Pancreas (tissue), 10 donors: Measurements from ENCODE around the gene VPS51. TPM values are rescaled to one million over a fixed set of nuclear protein-coding genes. Genes with fewer than 3 reads are reported as not detected.
"Not testable (repeated sequence)": the region's sequence is repeated elsewhere in the genome, so short reads cannot be mapped to it uniquely, and the experiment has no call there.

Experiments
- ATAC-seq, 4 donors: fragments of 200-7000 bp; cut with Tn5 transposase; one replicate each; pipeline versions ENCODE4 v1.8.0 to v1.9.1; 2020; ENCODE audit warnings: mild to moderate bottlenecking in 4 of 4, moderate library complexity in 4 of 4
- DNase-seq, 6 donors: peaks; one replicate each; pipeline ENCODE4 v3.0.0-alpha.2; 2020
- FAIRE-seq: peaks from 2 replicates; lab custom pipeline; 2012; peaks lifted over from hg19 to GRCh38; lab: Jason Lieb, UNC
- H3K27ac ChIP-seq, 4 donors: fragments of 200-600 bp; sonication (generic); 1 replicate in 3 of 4; 2 replicates in 1 of 4; pipeline versions ENCODE4 v1.5.0 to v1.8.0; 2020
- H3K27me3 ChIP-seq, 4 donors: fragments of 200-600 bp; one replicate each; pipeline ENCODE4 v1.8.0; 2021
- H3K36me3 ChIP-seq, 3 donors: fragments of 200-600 bp; sonication (generic) in 1 of 3; one replicate each; pipeline versions ENCODE4 v1.5.0 to v1.8.0; 2020 to 2021
- H3K4me1 ChIP-seq, 3 donors: fragments of 200-600 bp; one replicate each; pipeline ENCODE4 v1.8.0; 2021
- H3K4me3 ChIP-seq, 4 donors: fragments of 200-600 bp; sonication (generic) in 2 of 4; one replicate each; pipeline versions ENCODE4 v1.5.0 to v1.8.0; 2020 to 2021
- H3K9me3 ChIP-seq, 4 donors: fragments of 200-600 bp; one replicate each; pipeline ENCODE4 v1.8.0; 2021
- CTCF ChIP-seq, 4 donors: fragments of 200-600 bp; sonication (generic) in 3 of 4; IDR thresholded peaks; one replicate each; pipeline versions ENCODE4 v1.5.0 to v1.8.0; 2021; ENCODE audit warnings: antibody characterized with exemption in 4 of 4
- WGBS, 2 donors: extraction: QIAGEN DNeasy Blood & Tissue Kit; methylation state at CpG; one replicate each; pipeline ENCODE4 v1.1.7; 2013; 5-methylcytosine and 5-hydroxymethylcytosine counted together
- intact Hi-C, 3 donors: fragments of 100-400 bp; cut with DNase I; formaldehyde crosslinking; loops; one replicate each; pipeline versions ENCODE4 v1.11.1 to v1.14.2; 2022
- polyA plus RNA-seq, 2 donors: library from polyadenylated mRNA; stranded (reverse); fragments of 200-250 nt; gene quantifications; one replicate each; pipeline ENCODE4 v1.2.3, GENCODE V29; 2013
- total RNA-seq, 6 donors: library from RNA; stranded (reverse); fragmentation: NEBNext Ultra II Directional in 4 of 6; extraction: Animal tissue kit (Norgen Biotek cat#: 25700) in 4 of 6; gene quantifications; one replicate each; pipeline versions ENCODE4 v1.2.1 to v1.2.4, GENCODE V29; 2021 to 2023
- donor health status: healthy with polysubstance abuse.
- donor health status: DM: no; HTN: no; CAD: no; lungs with moderate emphysema.
- donor health status: DM: no; HTN: no; CAD: no.
- donor health status: control.
- donor health status: control.
- donor health status: Bipolar disorder and iron deficiency.
- donor health status: DM: yes; HTN: yes; CAD: no.
- donor health status: DM: no; HTN: no; CAD: no.
- donor health status: DM: no; HTN: no; CAD: no.
- donor health status: DM: yes; HTN: yes; CAD: no.

The VPS51 gene
- total and polyA plus RNA-seq, 8 donors, result 85.4 to 179 (median 130) TPM

DNA sequence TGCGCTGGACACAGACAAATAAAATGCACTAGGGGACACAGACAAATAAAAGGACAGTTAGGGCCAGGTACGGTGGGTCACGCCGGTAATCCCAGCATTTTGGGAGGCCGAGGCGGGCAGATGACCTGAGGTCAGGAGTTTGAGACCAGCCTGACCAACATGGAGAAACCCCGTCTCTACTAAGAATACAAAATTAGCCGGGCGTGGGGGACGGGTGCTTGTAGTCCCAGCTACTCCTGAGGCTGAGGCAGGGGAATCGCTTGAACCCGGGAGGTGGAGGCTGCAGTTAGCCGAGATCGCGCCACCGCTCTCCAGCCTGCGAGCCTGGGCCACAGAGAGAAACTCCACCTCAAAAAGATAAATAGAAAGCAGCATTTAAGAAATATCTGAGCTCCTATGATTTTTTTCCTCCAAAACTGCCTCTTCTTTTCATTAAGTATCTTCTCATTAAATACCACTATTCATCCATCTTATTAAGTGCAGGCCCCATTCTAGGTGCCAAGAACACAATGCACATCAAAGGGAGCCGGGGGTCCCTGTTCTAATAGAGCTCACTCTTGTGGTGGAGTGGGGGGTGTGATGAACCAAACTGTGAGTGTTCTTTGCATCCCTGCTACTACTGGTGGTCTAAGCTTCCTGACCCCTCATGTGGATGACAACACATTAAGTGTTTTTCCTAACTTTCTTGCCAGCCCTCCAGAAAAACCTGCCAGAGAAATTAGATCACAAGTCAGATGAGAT lies 22.3 kb downstream of the VPS51 start:
- no peak for FAIRE-seq
- WGBS, 2 donors, result 75 to 81% methylated on average over 18 of the region's 18 CpGs

DNA sequence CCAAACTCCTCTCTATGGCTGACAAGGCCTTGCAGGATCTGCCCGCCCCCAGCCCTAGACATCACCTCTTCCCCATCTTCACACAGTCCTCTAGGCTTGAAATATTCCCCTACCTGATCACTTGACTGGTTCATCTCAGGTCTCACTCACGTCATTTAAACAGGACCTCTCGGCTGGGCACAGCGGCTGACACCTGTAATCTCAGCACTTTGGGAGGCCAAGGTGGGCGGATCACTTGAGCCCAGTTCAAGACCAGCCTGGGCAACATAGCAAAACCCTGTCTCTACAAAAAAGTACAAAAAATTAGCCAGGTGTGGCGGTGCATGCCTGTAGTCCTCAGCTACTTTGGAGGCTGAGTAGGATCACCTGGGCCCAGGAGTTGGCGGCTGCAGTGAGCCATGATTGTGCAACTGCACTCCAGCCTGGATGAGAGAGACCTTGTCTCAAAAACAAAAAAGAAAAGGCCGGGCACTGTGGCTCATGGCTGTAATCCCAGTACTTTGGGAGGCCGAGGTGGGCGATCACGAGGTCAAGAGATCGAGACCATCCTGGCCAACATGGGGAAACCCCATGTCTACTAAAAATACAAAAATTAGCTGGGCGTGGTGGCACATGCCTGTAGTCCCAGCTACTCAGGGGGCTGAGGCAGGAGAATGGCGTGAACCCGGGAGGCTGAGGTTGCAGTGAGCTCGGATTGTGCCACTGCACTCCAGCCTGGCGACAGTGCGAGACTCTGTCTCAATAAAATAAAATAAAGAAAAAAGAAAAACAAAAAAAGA lies 23.1 kb downstream of the VPS51 start:
- peaks cover 22 to 32% (median 28%) of the 10 kb centered on the region in 3 donors for H3K4me1 ChIP-seq
- H3K36me3 ChIP-seq, result peaks cover 2 to 19% (median 3%) of the 10 kb centered on the region in 3 donors
- intact Hi-C loops, result loop anchor here in 1 of 3 donors (10.0 kb wide), 1 partner anchor 104 kb away; the partner anchor contains the start of gene ARL2
- H3K9me3 ChIP-seq, FAIRE-seq, ATAC-seq, H3K27me3 ChIP-seq, H3K4me3 ChIP-seq, H3K27ac ChIP-seq: not testable (repeated sequence)
- 83 to 89% methylated on average over 18 of the region's 18 CpGs for WGBS, 2 donors
- peak in 2 of 6 donors; percentile 8 to 36 for DNase-seq

More for the DNA sequence above, 22.3 kb downstream of the VPS51 start:
- H3K9me3 ChIP-seq, result no peaks in the 10 kb centered on the region
- intact Hi-C loops, result loop anchor here in 1 of 3 donors (10.0 kb wide), 1 partner anchor 103 kb away; the partner anchor contains the start of gene ARL2
- DNase-seq, result peak in 4 of 6 donors; percentile 13 to 58 (median 54)
- TF ChIP-seq CTCF (IDR thresholded peaks at IDR 0.05), result no peak
- peaks cover 2 to 19% (median 3%) of the 10 kb centered on the region in 3 donors for H3K36me3 ChIP-seq
- ATAC-seq, result no peak
- H3K4me3 ChIP-seq, result no peak overlapping the region
- H3K27ac ChIP-seq, result no peak overlapping the region
- H3K4me1 ChIP-seq, result peaks cover 29 to 40% (median 36%) of the 10 kb centered on the region in 3 donors
- no peaks in the 10 kb centered on the region for H3K27me3 ChIP-seq

DNA sequence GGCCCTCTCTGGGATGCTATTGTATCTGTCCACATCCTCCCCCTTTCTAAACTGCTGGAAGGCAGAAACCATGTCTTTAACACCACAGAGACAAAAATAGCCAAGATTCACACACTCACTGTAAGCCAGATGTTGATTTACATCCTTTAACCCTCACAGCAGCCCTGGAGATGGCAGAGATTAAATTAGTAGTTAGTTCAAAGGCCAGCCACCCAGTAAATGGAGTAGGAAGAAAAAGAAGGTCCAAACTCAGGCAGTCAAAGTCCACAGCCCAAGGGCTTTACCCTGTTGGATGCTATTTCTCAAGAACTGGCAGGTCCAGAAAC lies 23.6 kb downstream of the VPS51 start:
- TF ChIP-seq CTCF (IDR thresholded peaks at IDR 0.05), result no peak
- H3K4me3 ChIP-seq, result no peak overlapping the region
- intact Hi-C loops, result loop anchor here in 1 of 3 donors (10.0 kb wide), 1 partner anchor 105 kb away; the partner anchor contains the start of gene ARL2
- DNase-seq (no peak), FAIRE-seq (no peak), ATAC-seq (no peak)
- no peaks in the 10 kb centered on the region for H3K9me3 ChIP-seq
- H3K4me1 ChIP-seq, result peaks cover 17 to 26% (median 24%) of the 10 kb centered on the region in 3 donors
- peaks cover 2 to 19% (median 3%) of the 10 kb centered on the region in 3 donors for H3K36me3 ChIP-seq
- H3K27me3 ChIP-seq, result no peaks in the 10 kb centered on the region
- no peak overlapping the region for H3K27ac ChIP-seq

DNA sequence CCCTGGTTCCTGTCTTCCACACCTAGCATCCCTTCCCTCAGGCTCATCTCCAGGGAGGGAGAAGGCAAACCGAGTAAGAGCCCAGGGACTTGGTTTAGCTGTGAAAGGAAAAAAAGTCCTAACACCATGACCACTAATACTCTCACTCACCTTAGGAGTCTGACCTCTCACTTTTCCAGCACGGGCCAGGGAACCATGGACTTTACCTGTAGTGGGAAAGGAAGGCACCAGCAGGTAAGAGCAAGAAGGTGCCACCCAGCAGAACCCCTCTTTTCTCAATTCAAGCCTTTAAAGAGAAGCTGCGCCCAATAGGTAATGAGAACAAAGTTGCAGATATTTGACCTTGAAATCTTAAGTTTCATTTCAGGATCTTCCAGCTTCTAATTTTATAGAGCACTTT lies 24.8 kb downstream of the VPS51 start:
- H3K9me3 ChIP-seq, result no peaks in the 10 kb centered on the region
- H3K36me3 ChIP-seq, result peaks cover 3 to 25% (median 12%) of the 10 kb centered on the region in 3 donors
- FAIRE-seq (no peak), ATAC-seq (no peak), DNase-seq (peak in 2 of 6 donors; percentile 1 to 17)
- no peak for TF ChIP-seq CTCF (IDR thresholded peaks at IDR 0.05)
- H3K4me3 ChIP-seq, result peak overlapping the region in 3 of 4 donors; percentile 63 to 95 (median 74)
- peak overlapping the region in 2 of 4 donors; percentile 77 to 90 for H3K27ac ChIP-seq
- intact Hi-C loops, result no loop called here
- peaks cover 11 to 22% (median 16%) of the 10 kb centered on the region in 3 donors for H3K4me1 ChIP-seq
- no peaks in the 10 kb centered on the region for H3K27me3 ChIP-seq
- 56 to 58% methylated on average over 3 of the region's 3 CpGs for WGBS, 2 donors

DNA sequence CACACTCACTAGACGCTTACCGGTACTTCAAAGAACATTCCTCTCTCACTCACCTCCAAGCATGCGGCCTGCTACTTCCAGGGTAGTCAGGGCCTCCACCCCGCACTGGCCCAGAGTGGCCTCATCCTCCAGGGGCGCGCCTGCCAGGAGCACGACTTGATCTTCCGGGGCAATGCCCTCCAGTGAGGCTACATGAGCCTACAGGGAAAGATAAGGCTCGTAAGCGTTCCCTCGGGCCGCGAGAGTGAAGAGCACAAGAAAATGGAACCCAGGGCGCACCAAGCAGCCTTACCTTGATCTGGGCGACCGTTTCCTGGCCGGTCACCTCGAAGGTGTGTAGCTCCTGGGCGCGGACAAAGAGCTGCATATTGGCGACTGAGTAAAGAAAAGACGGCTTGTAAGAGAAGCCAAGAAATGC lies 25.4 kb downstream of the VPS51 start:
- H3K9me3 ChIP-seq, result no peaks in the 10 kb centered on the region

More for the DNA sequence above, 25.4 kb downstream of the VPS51 start:
- Histone ChIP-seq H3K27ac (peak overlapping the region; percentile 77 to 90 (median 84)), H3K4me3 (peak overlapping the region; percentile 63 to 95 (median 78)), H3K36me3 (peaks cover 3 to 31% (median 17%) of the 10 kb centered on the region in 3 donors), H3K27me3 (no peaks in the 10 kb centered on the region), H3K4me1 (peaks cover 4 to 16% (median 9%) of the 10 kb centered on the region in 3 donors)
- intact Hi-C loops, result no loop called here
- no peak for ATAC-seq
- DNase-seq, result peak in 4 of 6 donors; percentile 34 to 66 (median 55)
- WGBS, 2 donors, result 0 to 2% methylated on average over 22 of the region's 22 CpGs
- TF ChIP-seq CTCF (IDR thresholded peaks at IDR 0.05), result no peak
- FAIRE-seq, result no peak
